NB4 (cell line): ENCODE results near the gene RBMXL3.
A peak's percentile ranks its signal among the peaks of the same experiment; 100 is the strongest.
"Not testable (repeated sequence)": the region's sequence is repeated elsewhere in the genome, so short reads cannot be mapped to it uniquely, and the experiment has no call there.

Experiments used
- DNase-seq: peaks from one replicate; pipeline ENCODE4 v3.0.0; 2010; ENCODE audit warnings: low read depth
- H3K4me3 ChIP-seq: one replicate; pipeline ENCODE4 v1.5.1; 2011; ENCODE audit warnings: mild to moderate bottlenecking, low read depth, low read length, moderate library complexity
- CTCF ChIP-seq: IDR thresholded peaks from one replicate; pipeline ENCODE4 v1.5.1; 2012; ENCODE audit warnings: low read depth, low read length
- MYC ChIP-seq: IDR thresholded peaks from 2 replicates; pipeline ENCODE4 v1.6.1; 2011; ENCODE audit warnings: low read depth, low read length
- POLR2A ChIP-seq: IDR thresholded peaks from 2 replicates; pipeline ENCODE4 v1.6.1; 2011; ENCODE audit warnings: mild to moderate bottlenecking; ENCODE audit not compliant: insufficient read length; ENCODE audit errors: extremely low read depth
- TF ChIP-seq, protein P1 (sequence below): IDR thresholded peaks from 2 replicates; pipeline ENCODE4 v1.6.1; 2011; ENCODE audit warnings: low read depth, low read length

Gene RBMXL3

DNA sequence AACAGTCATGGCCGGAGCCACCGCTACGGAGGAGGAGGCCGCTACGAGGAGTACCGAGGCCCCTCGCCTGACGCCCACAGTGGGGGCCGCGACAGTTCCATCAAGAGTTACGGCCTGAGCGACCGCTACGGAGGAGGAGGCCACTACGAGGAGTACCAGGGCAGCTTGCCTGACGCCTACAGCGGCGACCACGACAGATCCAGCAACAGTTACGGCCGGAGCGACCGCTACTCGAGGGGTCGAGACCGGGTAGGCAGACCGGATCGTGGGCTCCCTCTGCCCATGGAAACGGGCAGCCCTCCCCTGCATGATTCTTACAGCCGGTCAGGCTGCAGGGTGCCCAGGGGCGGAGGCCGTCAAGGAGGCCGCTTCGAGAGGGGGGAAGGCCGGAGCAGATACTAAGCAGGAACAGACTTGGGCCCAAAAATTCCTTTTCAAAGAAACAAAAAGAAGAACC lies 3.1 kb downstream of the RBMXL3 start:
- no peak for DNase-seq
- TF ChIP-seq POLR2A (no peak), CTCF (no peak), MYC (no peak)
- TF ChIP-seq, protein P1, sequence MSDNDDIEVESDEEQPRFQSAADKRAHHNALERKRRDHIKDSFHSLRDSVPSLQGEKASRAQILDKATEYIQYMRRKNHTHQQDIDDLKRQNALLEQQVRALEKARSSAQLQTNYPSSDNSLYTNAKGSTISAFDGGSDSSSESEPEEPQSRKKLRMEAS, result no peak
- no peak overlapping the region for H3K4me3 ChIP-seq

GRCh38 chrX:115204040-115204439 lies 14.8 kb downstream of the RBMXL3 start:
- no peak overlapping the region for H3K4me3 ChIP-seq
- DNase-seq, result no peak
- TF ChIP-seq CTCF (no peak), MYC (no peak), POLR2A (no peak)
- TF ChIP-seq, protein P1, result no peak

GRCh38 chrX:115209547-115209946 lies 20.3 kb downstream of the RBMXL3 start:
- DNase-seq, H3K4me3 ChIP-seq: not testable (repeated sequence)

DNA sequence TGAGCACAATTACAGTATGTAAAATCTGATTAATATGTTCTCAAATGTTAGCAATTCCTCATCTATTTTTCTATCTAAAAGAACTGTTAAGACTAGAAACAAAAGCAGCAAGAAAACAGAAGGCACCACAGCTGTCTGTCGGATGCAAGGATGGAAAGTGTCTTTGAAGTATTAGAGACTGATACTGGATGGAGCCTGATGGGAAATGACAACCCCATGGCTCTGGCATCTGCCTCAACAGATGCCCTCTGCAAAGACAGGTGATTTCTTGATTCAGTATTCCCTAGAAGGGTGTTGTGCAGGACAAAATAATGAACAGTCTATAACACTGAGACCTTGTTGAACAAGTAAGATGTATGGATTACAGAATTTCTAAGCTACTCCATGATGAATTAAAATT lies 24.9 kb downstream of the RBMXL3 start:
- TF ChIP-seq POLR2A (no peak), MYC (no peak), CTCF (no peak)
- TF ChIP-seq, protein P1, result no peak
- no peak for DNase-seq
- H3K4me3 ChIP-seq, result no peak overlapping the region

DNA sequence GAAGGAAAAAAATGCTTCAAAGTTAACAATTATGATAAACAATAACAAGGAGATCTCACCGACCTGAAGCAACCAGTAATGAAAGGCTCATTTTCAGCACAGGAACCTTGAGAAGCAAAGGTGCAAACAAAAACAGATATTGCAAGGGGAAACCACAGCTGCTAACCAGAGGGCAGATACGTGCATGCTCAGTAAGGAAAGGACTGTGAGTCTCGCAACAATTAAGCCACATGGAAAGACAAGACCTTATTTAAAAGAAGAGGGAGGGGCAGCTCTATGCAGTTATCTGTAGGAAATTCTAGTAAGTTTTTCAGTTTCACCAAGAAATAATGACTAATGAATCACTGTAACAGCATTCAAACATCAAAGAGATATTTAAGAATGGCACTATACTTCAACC lies 25.4 kb downstream of the RBMXL3 start:
- TF ChIP-seq MYC (no peak), CTCF (no peak)
- TF ChIP-seq, protein P1, result no peak
- DNase-seq, result no peak
- no peak overlapping the region for H3K4me3 ChIP-seq

GRCh38 chrX:115217346-115217745 lies 28.1 kb downstream of the RBMXL3 start:
- not testable (repeated sequence) for H3K4me3 ChIP-seq, DNase-seq

- DNase-seq, result peak; percentile 1
- H3K4me3 ChIP-seq, result no peak overlapping the region
- TF ChIP-seq MYC (no peak), POLR2A (no peak), CTCF (no peak)
- TF ChIP-seq, protein P1, result no peak
Observed at GRCh38 chrX:115226929-115227328, 37.7 kb downstream of the RBMXL3 start.
